GM21786 (cell line): Measurements from ENCODE around the gene SLC16A10.
"Not testable (repeated sequence)": the region's sequence is repeated elsewhere in the genome, so short reads cannot be mapped to it uniquely, and the experiment has no call there.

ENCODE experiments used
- ATAC-seq: cut with Tn5 transposase; IDR thresholded peaks from one replicate; pipeline ENCODE4 v1.9.1; 2021; ENCODE audit not compliant: unreplicated experiment

SLC16A10 gene

DNA sequence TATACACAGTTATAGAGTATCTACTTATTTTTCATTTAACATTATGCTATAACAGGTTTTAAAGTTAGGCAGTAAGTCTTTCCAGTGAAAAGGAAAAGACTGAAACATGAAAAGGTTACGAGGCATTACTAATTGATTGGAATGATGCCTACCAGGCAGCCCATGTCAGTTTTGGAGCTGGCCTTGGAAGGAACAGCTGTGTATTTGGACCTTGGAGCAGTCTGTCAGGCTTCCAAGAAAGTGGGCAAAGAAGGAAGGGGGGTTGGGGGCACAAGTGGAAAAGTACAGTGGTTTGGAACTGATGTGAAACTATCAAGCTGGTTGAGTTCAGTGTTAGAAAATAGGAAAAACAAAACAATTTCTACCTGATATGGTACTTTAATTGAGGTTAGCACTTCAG lies 41.7 kb downstream of the SLC16A10 start:
- ATAC-seq: no peak

DNA sequence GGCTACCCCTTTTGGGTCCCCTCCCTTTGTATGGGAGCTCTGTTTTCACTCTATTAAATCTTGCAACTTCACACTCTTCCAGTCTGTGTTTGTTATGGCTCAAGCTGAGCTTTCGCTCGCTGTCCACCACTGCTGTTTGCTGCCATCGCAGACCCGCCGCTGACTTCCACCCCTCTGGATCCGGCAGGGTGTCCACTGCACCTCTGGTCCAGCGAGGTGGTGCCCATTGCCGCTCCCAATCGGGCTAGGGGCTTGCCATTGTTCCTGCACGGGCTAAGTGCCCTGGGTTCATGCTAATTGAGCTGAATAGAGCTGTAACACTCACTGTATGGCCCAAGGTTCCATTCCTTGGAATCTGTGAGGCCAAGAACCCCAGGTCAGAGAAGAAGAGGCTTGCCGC lies 43.7 kb downstream of the SLC16A10 start:
- ATAC-seq: not testable (repeated sequence)

DNA sequence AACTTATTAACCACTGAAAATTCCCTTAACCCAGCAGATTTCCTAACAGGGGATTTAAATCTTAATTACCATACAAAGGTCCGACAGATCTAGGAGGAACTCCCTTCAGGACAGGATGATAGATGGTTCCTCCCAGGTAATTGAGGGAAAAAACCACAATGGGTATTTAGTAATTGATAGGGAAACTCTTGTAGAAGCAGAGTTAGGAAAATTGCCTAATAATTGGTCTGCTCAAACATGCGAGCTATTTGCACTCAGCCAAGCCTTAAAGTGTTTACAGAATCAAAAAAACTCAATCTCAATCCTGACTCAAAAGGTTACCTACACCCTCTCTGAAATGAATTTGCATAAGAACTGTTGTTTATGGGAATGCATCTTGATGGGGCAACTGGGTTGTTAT lies 45.4 kb downstream of the SLC16A10 start:
- not testable (repeated sequence) for ATAC-seq

DNA sequence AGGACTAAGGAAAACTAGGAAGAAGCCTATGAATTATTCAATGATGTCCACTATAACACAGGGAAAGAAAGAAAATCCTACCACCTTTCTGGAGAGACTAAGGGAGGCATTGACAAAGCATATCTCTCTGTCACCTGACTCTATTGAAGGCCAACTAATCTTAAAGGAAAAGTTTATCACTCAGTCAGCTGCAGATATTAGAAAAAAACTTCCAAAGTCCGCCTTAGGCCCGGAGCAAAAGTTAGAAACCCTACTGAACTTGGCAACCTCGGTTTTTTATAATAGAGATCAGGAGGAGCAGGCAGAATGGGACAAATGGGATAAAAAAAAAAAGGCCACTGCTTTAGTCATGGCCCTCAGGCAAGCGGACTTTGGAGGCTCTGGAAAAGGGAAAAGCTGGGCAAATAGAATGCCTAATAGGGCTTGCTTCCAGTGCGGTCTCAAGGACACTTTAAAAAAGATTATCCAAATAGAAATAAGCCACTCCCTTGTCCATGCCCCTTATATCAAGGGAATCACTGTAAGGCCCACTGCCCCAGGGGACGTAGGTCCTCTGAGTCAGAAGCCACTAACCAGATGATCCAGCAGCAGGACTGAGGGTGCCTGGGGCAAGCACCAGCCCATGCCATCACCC lies 47.0 kb downstream of the SLC16A10 start:
- ATAC-seq: not testable (repeated sequence)

- not testable (repeated sequence) for ATAC-seq
Measured at GRCh38 chr6:111137489-111138093, 50.3 kb downstream of the SLC16A10 start.

DNA sequence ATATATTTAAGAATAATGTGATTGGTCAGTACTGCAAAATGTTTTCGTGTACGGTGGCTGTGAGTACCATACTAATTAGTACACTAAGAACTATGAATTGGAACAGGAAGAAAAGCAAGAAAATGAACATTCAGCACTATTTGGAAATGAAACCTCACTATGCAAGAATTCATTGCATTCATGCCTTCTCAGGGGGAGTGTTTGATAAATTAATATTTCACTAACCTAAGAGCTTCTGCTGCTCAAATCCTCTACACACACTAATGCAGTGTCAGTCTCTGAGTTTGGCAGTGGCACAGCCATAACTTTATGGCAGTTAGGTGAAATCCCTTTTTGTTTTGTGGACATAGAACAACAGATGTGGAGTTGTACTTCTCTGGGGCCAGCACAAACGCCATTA lies 60.1 kb downstream of the SLC16A10 start:
- no peak for ATAC-seq

- ATAC-seq: no peak
Measured at GRCh38 chr6:111148110-111148509, 60.8 kb downstream of the SLC16A10 start.

GRCh38 chr6:111150577-111150976 lies 63.3 kb downstream of the SLC16A10 start:
- ATAC-seq: no peak

GRCh38 chr6:111154981-111155380 lies 67.7 kb downstream of the SLC16A10 start:
- ATAC-seq: no peak

GRCh38 chr6:111157412-111157811 lies 70.1 kb downstream of the SLC16A10 start:
- ATAC-seq: no peak

GRCh38 chr6:111159633-111160032 lies 72.3 kb downstream of the SLC16A10 start:
- ATAC-seq: no peak

DNA sequence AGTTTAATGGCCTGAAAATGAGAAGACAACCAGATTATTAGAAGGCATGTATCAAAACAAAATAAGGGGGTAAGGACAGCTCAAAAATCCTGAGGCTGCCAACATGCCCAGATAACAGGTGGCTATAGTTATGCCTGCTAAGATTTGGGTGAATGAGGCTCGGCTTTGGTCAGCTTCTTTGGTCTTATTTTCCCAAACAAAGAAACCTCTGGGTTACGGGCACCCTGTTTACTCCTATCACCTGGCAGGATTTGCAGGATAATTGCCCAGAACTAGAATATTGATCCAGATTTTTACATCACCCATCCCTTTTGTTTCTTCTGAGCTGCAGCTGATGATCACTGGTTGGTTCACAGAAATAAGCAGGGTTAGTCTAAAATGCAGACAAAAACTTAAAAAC lies 74.3 kb downstream of the SLC16A10 start:
- ATAC-seq: no peak

DNA sequence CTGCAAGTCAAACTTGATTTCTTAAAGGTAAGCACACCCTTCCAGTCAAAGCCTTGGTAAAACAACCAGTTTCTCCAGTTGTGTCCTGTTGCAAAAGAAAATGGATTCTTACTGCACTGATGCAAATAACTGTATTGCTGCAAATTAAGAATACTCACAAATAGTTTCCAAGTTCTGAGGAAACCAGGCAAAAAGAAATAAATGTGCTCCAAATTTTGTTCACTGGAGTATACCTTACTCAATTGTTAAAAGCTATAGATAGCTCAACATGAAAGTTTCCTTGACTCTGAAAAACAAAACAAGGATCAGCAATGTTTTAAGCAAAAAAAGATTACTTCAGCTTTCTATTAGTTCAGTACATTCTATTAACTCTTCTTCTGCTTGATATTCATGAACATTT lies 75.2 kb downstream of the SLC16A10 start:
- no peak for ATAC-seq

DNA sequence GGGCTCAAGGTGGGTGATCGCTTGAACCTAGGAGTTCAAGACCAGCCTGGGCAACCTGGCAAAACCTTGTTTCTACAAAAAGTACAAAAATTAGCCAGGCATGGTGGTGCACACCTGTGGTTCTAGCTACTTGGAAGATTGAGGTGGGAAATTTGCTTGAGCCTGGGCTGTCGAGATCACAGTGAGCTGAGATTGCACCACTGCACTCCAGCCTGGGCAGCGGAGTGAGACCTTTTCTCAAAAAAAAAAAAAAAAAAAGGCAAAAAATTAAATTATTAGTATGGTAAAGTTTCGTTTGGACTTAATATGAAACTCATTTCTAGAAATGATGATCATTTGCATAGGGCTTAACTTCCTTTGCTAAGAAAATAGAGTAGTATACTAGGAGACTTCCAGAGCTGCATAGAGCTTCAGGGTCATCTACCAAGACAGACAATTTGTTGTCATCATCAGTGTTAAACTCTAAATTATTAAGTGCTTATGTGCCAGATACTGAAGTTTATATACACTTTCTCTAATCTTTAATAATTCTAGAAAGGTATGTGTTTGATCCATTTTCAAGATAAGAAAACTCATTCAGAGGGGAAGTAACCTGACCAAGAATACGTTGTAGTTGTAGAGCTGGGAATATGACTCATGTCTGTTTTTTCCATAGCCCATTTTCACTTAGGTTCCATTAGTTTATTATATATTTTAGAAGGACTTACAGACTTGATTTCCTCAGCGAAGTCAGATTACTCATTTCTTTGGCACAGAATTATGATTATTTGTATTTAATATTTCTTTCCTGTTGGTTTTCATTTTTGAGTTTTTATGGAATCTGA lies 84.5 kb downstream of the SLC16A10 start:
- peak; percentile 74 for ATAC-seq

GRCh38 chr6:111172563-111172962 lies 85.3 kb downstream of the SLC16A10 start:
- ATAC-seq: no peak

GRCh38 chr6:111173341-111173740 lies 86.0 kb downstream of the SLC16A10 start:
- ATAC-seq: no peak

DNA sequence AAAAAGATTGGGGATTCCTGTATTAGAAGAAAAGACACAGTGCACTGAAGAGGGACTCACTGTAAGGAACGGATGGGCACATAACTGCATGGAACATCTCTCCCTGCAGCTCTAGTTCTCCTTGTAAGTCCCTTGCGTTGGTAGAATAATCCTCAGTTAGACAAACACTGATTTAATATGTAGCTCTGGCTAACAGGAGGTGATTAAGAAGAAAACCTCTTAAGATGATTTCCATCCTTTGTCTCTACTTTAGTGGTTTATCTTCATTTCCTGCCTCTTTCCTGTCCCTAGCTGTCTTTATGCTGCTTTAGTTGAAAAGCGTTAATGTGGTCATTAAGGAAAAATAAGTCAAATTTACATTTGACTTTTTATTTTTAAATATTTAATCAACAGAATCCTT lies 86.6 kb downstream of the SLC16A10 start:
- ATAC-seq: no peak

DNA sequence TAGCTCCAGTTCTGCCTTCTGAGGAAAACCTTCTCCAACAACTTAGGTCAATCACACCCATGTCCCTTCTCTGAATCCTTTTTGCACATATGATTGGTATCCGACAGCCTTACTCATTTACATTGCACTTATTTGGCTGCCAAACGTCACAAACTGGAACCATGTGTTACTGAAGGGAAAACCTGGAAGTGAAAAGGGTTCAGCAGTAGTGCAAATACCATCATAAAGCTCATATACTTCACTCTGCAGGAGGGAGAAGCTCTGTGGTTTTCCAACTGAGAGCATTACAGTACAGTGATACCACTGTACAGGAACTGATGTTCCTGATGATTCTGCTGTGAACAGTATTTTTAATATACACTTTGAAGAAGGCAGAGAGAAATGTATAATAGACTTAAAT lies 87.8 kb downstream of the SLC16A10 start:
- no peak for ATAC-seq

DNA sequence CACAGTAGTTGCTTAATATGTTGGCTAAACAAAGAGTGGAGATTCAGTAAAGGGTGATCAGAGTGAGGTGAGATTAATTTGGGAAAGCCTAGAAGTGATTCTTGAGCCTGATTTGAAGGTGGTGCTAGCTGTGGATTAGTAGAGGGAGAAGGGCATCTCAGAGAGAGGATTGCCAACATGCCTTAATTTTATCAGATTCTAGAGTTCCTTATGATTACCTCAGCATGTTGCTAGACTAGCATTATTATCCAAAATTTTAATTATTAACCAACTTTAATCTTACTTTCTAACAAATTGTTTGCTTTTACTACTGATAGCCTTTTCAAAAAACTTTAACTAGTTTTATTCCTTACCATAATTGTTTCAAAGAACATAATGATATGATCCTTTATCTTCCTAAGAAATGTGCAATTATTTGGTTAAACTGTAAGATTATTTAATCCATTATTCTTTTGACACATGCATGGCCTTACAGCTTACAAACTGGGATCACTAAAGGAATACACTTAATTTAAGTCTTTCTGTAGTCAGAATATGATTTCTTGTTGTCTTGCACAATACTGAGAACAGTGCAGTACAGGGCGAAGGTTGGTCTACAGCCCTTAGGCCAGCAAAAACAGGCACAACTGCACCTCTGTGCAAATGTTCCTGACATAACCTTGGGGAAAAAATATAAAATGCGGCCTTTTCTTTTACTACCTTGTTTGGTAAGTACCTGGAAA lies 88.9 kb downstream of the SLC16A10 start:
- ATAC-seq: no peak

DNA sequence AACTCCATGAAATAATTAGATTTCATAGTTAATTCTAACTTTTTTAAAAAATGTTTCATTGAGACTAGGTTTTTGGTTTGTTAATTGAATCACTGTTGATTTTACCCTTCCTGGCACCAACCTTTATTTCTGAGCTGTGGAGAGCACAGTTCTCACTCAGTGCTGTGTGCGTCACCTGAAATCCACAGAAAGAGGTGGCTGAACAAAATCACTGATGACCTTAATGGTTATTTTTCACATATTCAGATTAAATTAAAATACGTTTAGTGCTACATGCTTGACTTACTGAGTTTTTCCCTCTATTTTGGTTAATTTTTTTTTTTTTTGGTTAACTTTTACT lies 89.4 kb downstream of the SLC16A10 start:
- ATAC-seq: no peak

- ATAC-seq: no peak
Measured at GRCh38 chr6:111177131-111177530, 89.8 kb downstream of the SLC16A10 start.
